ENCODE measurements around the gene DNLZ.

DNLZ gene

GRCh38 chr9:136341769-136342168 is 21.8 kb downstream of the DNLZ start:
- DNase-seq = no peak

- no peak for DNase-seq
These were observed 22.4 kb downstream of the DNLZ start for GRCh38 chr9:136341042-136341655.

DNA sequence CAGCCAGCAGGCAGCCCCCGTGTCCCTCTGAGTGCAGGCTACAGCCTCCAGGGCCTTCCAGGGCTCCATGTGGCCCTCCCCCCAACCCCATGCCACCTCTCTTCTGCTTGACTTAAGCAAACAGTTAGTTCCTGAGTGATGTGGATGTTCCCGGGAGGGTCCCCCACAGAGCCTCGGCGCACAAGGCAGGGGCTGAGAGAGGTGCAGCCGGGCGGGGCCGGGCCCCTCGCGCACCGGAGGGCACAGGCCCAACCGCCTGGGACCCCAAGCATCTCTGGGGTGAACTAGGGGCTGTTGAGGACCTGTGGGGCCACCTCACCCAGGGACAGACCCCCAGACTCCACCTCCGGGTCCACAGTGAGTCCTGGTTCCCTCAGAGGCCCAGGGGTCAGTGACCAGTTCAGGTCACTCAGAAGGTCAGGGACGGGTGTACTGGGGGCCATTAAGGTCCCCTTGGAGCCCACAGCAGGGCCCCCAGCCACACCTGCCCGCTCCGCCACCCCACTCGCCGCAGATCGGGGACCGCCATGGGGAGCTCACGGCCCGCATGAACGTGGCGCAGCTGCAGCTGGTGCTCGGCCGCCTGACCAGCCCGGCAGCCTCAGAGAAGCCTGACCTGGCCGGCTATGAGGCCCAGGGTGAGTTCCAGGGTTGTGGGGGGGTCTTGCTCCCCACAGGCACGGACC is 23.0 kb downstream of the DNLZ start:
- no peak for DNase-seq

DNA sequence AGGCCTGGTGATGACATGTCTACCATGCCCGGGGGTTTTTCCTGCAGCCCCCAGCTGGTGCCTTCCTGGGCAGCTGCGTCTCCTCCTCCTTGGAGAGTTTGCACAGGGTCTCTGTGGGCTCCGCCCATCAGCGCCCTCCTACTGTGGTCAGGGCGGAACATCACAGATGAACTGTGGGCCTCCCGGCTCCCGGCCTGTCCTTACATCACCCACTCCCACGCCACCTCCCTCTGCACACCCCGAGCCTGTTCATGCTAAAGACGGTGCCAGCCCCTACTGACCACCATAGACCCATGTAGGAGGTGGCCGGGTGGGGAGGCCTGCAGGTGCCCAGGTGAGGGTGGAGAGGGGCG is 23.6 kb downstream of the DNLZ start:
- no peak for DNase-seq

GRCh38 chr9:136339173-136339957 is 24.2 kb downstream of the DNLZ start:
- DNase-seq = no peak

- DNase-seq = no peak
These were observed 25.0 kb downstream of the DNLZ start for GRCh38 chr9:136338511-136338910.

- no peak for DNase-seq
These were observed 25.8 kb downstream of the DNLZ start for GRCh38 chr9:136337416-136338395.

DNA sequence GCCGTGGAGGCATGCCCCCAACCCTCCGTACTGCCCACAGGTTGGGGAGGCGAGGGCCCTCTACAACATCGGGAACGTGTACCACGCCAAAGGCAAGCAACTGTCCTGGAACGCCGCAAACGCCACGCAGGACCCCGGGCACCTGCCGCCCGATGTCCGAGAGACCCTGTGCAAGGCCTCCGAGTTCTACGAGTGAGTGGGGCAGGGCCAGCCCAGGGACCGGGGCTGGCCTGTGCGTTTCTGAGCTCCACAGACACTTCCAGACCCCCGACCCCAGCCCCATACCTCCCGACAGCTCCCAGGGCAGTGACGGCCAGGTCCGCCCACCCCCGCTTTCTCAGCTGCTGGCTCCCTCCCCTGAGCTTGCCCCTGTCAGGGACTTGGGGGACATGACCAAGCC is 26.7 kb downstream of the DNLZ start:
- no peak for DNase-seq

GRCh38 chr9:136336156-136336870 is 27.2 kb downstream of the DNLZ start:
- no peak for DNase-seq

- no peak for DNase-seq
These were observed 28.0 kb downstream of the DNLZ start for GRCh38 chr9:136335296-136336155.

DNA sequence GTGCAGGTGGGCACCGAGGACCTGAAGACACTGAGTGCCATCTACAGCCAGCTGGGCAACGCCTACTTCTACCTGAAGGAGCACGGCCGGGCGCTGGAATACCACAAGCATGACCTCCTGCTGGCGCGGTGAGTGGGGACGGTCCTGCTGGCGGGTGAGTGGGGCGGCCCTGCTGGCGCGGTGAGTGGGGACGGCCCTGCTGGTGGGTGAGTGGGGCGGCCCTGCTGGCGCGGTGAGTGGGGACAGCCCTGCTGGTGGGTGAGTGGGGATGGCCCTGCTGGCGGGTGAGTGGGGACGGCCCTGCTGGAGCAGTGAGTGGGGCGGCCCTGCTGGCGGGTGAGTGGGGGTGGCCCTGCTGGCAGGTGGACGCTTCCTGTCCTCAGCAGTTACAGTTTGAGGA is 29.0 kb downstream of the DNLZ start:
- DNase-seq = no peak

DNA sequence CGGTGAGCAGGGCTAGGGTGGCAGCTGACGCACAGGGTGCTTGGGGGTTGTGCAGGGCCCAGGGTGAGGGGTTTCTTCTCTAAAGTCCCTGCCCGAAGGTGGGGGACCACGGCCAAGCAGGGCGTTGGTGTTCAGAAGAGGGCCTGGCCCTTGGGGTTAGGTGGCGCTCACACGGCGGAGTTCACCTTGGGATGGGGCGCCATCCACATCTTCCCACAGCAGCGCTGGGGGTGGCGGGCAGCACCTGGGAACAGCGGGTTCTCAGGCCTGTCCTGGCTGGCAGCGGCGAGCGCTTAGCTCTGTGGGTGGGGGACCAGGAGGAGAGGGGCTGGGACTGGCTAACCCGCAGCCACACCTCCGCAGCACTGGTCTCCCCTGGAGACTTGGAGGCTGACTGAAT is 30.1 kb downstream of the DNLZ start:
- DNase-seq = no peak

DNA sequence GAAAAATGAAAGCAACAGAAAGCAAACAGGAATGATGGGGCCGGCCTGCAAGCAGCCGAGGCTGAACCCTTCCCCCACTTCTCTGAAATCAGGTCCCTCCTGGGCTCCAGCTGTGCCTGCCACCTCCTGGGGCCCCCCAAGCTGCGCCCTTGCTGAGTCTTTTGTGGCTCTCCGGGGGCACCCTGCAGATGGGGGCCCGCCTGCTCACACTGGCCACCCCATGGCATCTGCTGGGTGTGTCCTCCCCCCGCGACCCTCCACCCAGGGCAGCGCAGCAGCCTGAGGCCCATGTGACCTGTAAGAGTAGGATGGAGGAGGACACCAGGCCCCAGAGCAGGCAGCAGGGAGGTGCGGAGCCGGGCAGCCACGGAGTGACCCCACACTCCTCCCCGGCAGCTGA is 30.5 kb downstream of the DNLZ start:
- DNase-seq = no peak

GRCh38 chr9:136332482-136332983 is 31.0 kb downstream of the DNLZ start:
- no peak for DNase-seq

DNA sequence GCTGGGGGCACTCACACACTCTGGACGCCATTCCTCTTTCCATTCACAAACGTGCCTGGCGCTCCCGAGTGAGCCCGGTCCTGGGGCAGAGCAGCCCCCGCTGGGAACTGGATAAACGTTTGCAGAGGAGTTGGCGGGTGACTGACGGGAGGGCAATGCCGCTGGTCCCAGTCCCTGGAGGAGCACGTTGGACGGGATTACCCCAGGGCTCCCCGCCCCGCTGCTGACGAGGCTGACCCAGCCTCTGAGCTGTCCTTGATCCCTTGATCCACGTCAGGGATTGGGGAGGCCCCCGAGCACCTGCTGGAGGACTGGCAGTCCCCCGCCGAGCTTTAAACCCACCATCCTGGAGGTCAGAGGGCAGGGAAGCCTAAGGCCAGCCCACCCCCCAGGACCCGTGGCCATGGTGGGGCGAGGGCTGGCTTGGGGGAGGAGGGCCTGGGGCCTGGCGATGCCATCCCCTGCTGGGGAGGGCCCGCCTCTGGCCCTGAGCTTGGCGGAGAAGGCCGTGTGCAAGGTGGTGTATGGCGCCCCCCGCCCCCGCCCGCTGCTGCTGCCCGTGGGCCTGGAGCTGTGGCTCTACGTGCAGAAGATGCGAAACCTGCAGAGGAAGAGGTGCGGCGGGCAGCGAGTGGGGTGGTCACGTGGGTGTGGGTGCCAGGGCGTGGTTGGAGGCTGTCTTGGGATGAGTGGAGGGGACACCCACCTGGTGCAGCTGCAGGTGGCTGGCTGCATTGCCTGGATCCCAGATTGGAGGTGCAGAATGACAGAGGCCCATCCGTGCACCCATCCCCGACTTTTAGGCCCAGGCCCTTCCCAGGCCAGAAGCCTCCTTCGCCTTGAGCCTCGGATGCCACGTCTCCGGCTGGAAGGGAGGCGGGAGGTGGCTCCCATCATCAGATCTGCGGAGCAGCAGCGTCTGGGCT is 31.7 kb downstream of the DNLZ start:
- no peak for DNase-seq

GRCh38 chr9:136331030-136331429 is 32.5 kb downstream of the DNLZ start:
- DNase-seq = no peak

DNA sequence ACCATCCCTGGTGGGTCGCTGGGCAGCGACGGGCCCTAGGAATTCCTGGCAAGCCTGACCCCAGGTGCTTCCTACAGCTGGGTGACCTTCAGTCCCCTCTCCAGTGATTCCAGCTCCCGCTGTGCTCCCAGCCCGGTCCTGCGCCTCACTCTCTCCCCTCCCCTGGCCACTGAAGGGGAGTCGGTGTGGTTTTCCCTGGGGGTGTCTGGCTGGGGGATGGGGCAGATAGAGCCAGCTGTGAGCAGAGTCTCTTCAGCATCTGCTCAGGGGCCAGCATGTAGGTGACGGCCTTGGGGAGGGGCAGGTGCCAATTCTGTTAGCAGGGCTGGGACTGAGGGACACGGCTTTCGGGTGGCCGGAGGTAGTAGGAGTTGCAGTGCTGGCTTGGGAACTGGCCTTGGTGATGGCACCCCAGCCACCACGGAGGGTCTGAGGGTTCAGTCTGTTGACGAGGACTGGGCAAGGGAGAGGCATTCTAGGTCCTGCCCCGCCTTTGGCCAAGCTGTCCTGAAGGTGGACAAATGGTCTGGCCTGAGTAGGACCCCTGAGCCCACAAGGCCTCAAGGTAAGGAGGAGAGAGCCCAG is 33.0 kb downstream of the DNLZ start:
- no peak for DNase-seq

GRCh38 chr9:136329636-136330405 is 33.7 kb downstream of the DNLZ start:
- no peak for DNase-seq

- no peak for DNase-seq
These were observed 34.3 kb downstream of the DNLZ start for GRCh38 chr9:136329211-136329627.
